Activated CD4-positive, alpha-beta T cell treated with anti-CD3 and anti-CD28 coated beads, Interleukin-2, amount 10 ng/mL, durations not matched to agents 7 days and 5 days (primary cell): ENCODE results near the gene STK38. TPM values are rescaled to one million over a fixed set of nuclear protein-coding genes. Genes with fewer than 3 reads are reported as not detected.

Experiments
- CTCF ChIA-PET: fragments of 350-600 bp; sonication (Branson Sonifier 250); formaldehyde crosslinking; loops from one replicate; lab custom pipeline; 2021; ENCODE audit warnings: antibody characterized with exemption; lab: Charles Lee
- POLR2A ChIA-PET: fragments of 350-600 bp; sonication (Branson Sonifier 250); formaldehyde crosslinking; loops from one replicate; lab custom pipeline; 2021; ENCODE audit warnings: antibody characterized with exemption; lab: Charles Lee
- DNase-seq: peaks from one replicate; pipeline ENCODE4 v3.0.0-alpha.2; 2020
- H3K27ac Mint-ChIP-seq: one replicate; pipeline ENCODE4 v1.8.0; 2021; ENCODE audit warnings: mild to moderate bottlenecking, moderate library complexity, mixed read lengths
- H3K27me3 Mint-ChIP-seq: one replicate; pipeline ENCODE4 v1.8.0; 2021; ENCODE audit warnings: mixed read lengths
- H3K36me3 Mint-ChIP-seq: one replicate; pipeline ENCODE4 v1.8.0; 2021; ENCODE audit warnings: low read depth, mixed read lengths
- H3K4me1 Mint-ChIP-seq: one replicate; pipeline ENCODE4 v1.8.0; 2021; ENCODE audit warnings: mixed read lengths
- H3K4me3 Mint-ChIP-seq: one replicate; pipeline ENCODE4 v1.8.0; 2021; ENCODE audit warnings: mild to moderate bottlenecking, moderate library complexity, mixed read lengths
- H3K9me3 Mint-ChIP-seq: one replicate; pipeline ENCODE4 v1.8.0; 2021; ENCODE audit warnings: mixed read lengths
- total RNA-seq, 2 experiments: library from RNA; stranded (reverse); gene quantifications; one replicate each; pipeline ENCODE4 v1.2.3, GENCODE V29; 2021

The STK38 gene
- total RNA-seq, 2 experiments from 2014 or later: 99.1 to 114 TPM

- POLR2A ChIA-PET: no interaction called here
- Mint-ChIP-seq H3K4me3 (peak overlapping the region; percentile 4), H3K4me1 (peaks cover 60% of the 10 kb centered on the region), H3K36me3 (peaks cover 69% of the 10 kb centered on the region), H3K9me3 (no peaks in the 10 kb centered on the region), H3K27ac (peak overlapping the region; percentile 81), H3K27me3 (no peaks in the 10 kb centered on the region)
- DNase-seq: peak; percentile 20
- CTCF ChIA-PET: interaction anchor here (0.6 kb wide), 1 partner anchor 44 kb away, joined by 4 read pairs; no protein-coding TSS in a partner anchor
Observed at GRCh38 chr6:36539814-36540568, 7.3 kb downstream of the STK38 start.

GRCh38 chr6:36536873-36537547 is 10.3 kb downstream of the STK38 start:
- no peaks in the 10 kb centered on the region for H3K9me3 Mint-ChIP-seq
- H3K36me3 Mint-ChIP-seq: peaks cover 80% of the 10 kb centered on the region
- no peak overlapping the region for H3K4me3 Mint-ChIP-seq
- no peak overlapping the region for H3K27ac Mint-ChIP-seq
- no peaks in the 10 kb centered on the region for H3K27me3 Mint-ChIP-seq
- no peak for DNase-seq
- peaks cover 52% of the 10 kb centered on the region for H3K4me1 Mint-ChIP-seq
- ChIA-PET CTCF (no interaction called here), POLR2A (interaction anchor here (0.7 kb wide), 1 partner anchor 330 kb away, joined by 3 read pairs; no protein-coding TSS in a partner anchor)

- Mint-ChIP-seq H3K36me3 (peaks cover 78% of the 10 kb centered on the region), H3K4me1 (peaks cover 38% of the 10 kb centered on the region), H3K4me3 (no peak overlapping the region), H3K27ac (no peak overlapping the region), H3K27me3 (no peaks in the 10 kb centered on the region), H3K9me3 (no peaks in the 10 kb centered on the region)
- no peak for DNase-seq
- ChIA-PET POLR2A (no interaction called here), CTCF (interaction anchor here (1.0 to 2.0 kb wide), 3 partner anchors 14 to 49 kb away, joined by 3 to 6 read pairs (median 4); no protein-coding TSS in a partner anchor)
Observed at GRCh38 chr6:36533321-36533720, 14.0 kb downstream of the STK38 start.

- peaks cover 28% of the 10 kb centered on the region for H3K4me1 Mint-ChIP-seq
- ChIA-PET POLR2A (no interaction called here), CTCF (interaction anchor here (0.7 kb wide), 1 partner anchor 46 kb away, joined by 4 read pairs; no protein-coding TSS in a partner anchor)
- peak overlapping the region; percentile 66 for H3K27ac Mint-ChIP-seq
- no peak for DNase-seq
- no peak overlapping the region for H3K4me3 Mint-ChIP-seq
- H3K27me3 Mint-ChIP-seq: no peaks in the 10 kb centered on the region
- H3K9me3 Mint-ChIP-seq: no peaks in the 10 kb centered on the region
- H3K36me3 Mint-ChIP-seq: peaks cover 66% of the 10 kb centered on the region
Observed at GRCh38 chr6:36526066-36526465, 21.2 kb downstream of the STK38 start.

GRCh38 chr6:36525346-36525745 is 21.9 kb downstream of the STK38 start:
- Mint-ChIP-seq H3K9me3 (no peaks in the 10 kb centered on the region), H3K4me3 (no peak overlapping the region), H3K27ac (no peak overlapping the region), H3K27me3 (no peaks in the 10 kb centered on the region), H3K36me3 (peaks cover 66% of the 10 kb centered on the region), H3K4me1 (peaks cover 27% of the 10 kb centered on the region)
- CTCF ChIA-PET: no interaction called here
- no peak for DNase-seq
- POLR2A ChIA-PET: no interaction called here

GRCh38 chr6:36524871-36525270 is 22.4 kb downstream of the STK38 start:
- H3K4me3 Mint-ChIP-seq: no peak overlapping the region
- H3K36me3 Mint-ChIP-seq: peaks cover 71% of the 10 kb centered on the region
- POLR2A ChIA-PET: no interaction called here
- no peak overlapping the region for H3K27ac Mint-ChIP-seq
- no peaks in the 10 kb centered on the region for H3K9me3 Mint-ChIP-seq
- no peaks in the 10 kb centered on the region for H3K27me3 Mint-ChIP-seq
- no peak for DNase-seq
- H3K4me1 Mint-ChIP-seq: peaks cover 30% of the 10 kb centered on the region
- CTCF ChIA-PET: no interaction called here

GRCh38 chr6:36523936-36524499 is 23.3 kb downstream of the STK38 start:
- Mint-ChIP-seq H3K4me1 (peaks cover 32% of the 10 kb centered on the region), H3K27ac (no peak overlapping the region), H3K36me3 (peaks cover 72% of the 10 kb centered on the region), H3K27me3 (no peaks in the 10 kb centered on the region), H3K4me3 (no peak overlapping the region), H3K9me3 (no peaks in the 10 kb centered on the region)
- ChIA-PET CTCF (no interaction called here), POLR2A (no interaction called here)
- DNase-seq: no peak

- H3K4me1 Mint-ChIP-seq: peaks cover 34% of the 10 kb centered on the region
- no peaks in the 10 kb centered on the region for H3K27me3 Mint-ChIP-seq
- no peaks in the 10 kb centered on the region for H3K9me3 Mint-ChIP-seq
- no peak overlapping the region for H3K27ac Mint-ChIP-seq
- no peak for DNase-seq
- ChIA-PET POLR2A (no interaction called here), CTCF (no interaction called here)
- H3K36me3 Mint-ChIP-seq: peaks cover 72% of the 10 kb centered on the region
- no peak overlapping the region for H3K4me3 Mint-ChIP-seq
Observed at GRCh38 chr6:36523451-36523850, 23.8 kb downstream of the STK38 start.

- H3K27me3 Mint-ChIP-seq: no peaks in the 10 kb centered on the region
- DNase-seq: no peak
- peaks cover 79% of the 10 kb centered on the region for H3K36me3 Mint-ChIP-seq
- H3K27ac Mint-ChIP-seq: peak overlapping the region; percentile 54
- peaks cover 34% of the 10 kb centered on the region for H3K4me1 Mint-ChIP-seq
- CTCF ChIA-PET: interaction anchor here (1.8 kb wide), 1 partner anchor 14 kb away, joined by 6 read pairs; no protein-coding TSS in a partner anchor
- no peak overlapping the region for H3K4me3 Mint-ChIP-seq
- H3K9me3 Mint-ChIP-seq: no peaks in the 10 kb centered on the region
- POLR2A ChIA-PET: no interaction called here
Observed at GRCh38 chr6:36519352-36519751, 27.9 kb downstream of the STK38 start.

GRCh38 chr6:36517408-36517807 is 29.9 kb downstream of the STK38 start:
- ChIA-PET CTCF (interaction anchor here (1.2 kb wide), 1 partner anchor 17 kb away, joined by 4 read pairs; no protein-coding TSS in a partner anchor), POLR2A (no interaction called here)
- H3K9me3 Mint-ChIP-seq: no peaks in the 10 kb centered on the region
- H3K27ac Mint-ChIP-seq: peak overlapping the region; percentile 31
- no peaks in the 10 kb centered on the region for H3K27me3 Mint-ChIP-seq
- no peak overlapping the region for H3K4me3 Mint-ChIP-seq
- peaks cover 30% of the 10 kb centered on the region for H3K4me1 Mint-ChIP-seq
- no peak for DNase-seq
- peaks cover 74% of the 10 kb centered on the region for H3K36me3 Mint-ChIP-seq

- ChIA-PET POLR2A (no interaction called here), CTCF (interaction anchor here (0.6 to 0.7 kb wide), 2 partner anchors 11 to 57 kb away, joined by 3 read pairs; no protein-coding TSS in a partner anchor)
- no peaks in the 10 kb centered on the region for H3K27me3 Mint-ChIP-seq
- H3K36me3 Mint-ChIP-seq: peaks cover 73% of the 10 kb centered on the region
- H3K9me3 Mint-ChIP-seq: no peaks in the 10 kb centered on the region
- DNase-seq: no peak
- no peak overlapping the region for H3K4me3 Mint-ChIP-seq
- H3K27ac Mint-ChIP-seq: no peak overlapping the region
- H3K4me1 Mint-ChIP-seq: peaks cover 32% of the 10 kb centered on the region
Observed at GRCh38 chr6:36516988-36517387, 30.3 kb downstream of the STK38 start.

- no peaks in the 10 kb centered on the region for H3K27me3 Mint-ChIP-seq
- ChIA-PET CTCF (interaction anchor here (0.6 to 0.7 kb wide), 2 partner anchors 11 to 58 kb away, joined by 3 read pairs; no protein-coding TSS in a partner anchor), POLR2A (no interaction called here)
- DNase-seq: no peak
- peaks cover 32% of the 10 kb centered on the region for H3K4me1 Mint-ChIP-seq
- peaks cover 73% of the 10 kb centered on the region for H3K36me3 Mint-ChIP-seq
- H3K9me3 Mint-ChIP-seq: no peaks in the 10 kb centered on the region
- no peak overlapping the region for H3K4me3 Mint-ChIP-seq
- no peak overlapping the region for H3K27ac Mint-ChIP-seq
Observed at GRCh38 chr6:36516559-36516958, 30.7 kb downstream of the STK38 start.

GRCh38 chr6:36515844-36516243 is 31.4 kb downstream of the STK38 start:
- no peak overlapping the region for H3K27ac Mint-ChIP-seq
- ChIA-PET CTCF (no interaction called here), POLR2A (no interaction called here)
- H3K4me3 Mint-ChIP-seq: no peak overlapping the region
- no peaks in the 10 kb centered on the region for H3K9me3 Mint-ChIP-seq
- DNase-seq: no peak
- no peaks in the 10 kb centered on the region for H3K27me3 Mint-ChIP-seq
- peaks cover 77% of the 10 kb centered on the region for H3K36me3 Mint-ChIP-seq
- peaks cover 32% of the 10 kb centered on the region for H3K4me1 Mint-ChIP-seq
